PC-3 (cell line): ENCODE results near the gene NFATC1.

Experiments
- CTCF ChIP-seq: fragments of 300-600 bp; sonication (generic); conservative IDR thresholded peaks from 2 replicates; pipeline ENCODE4 v1.5.1; 2017; ENCODE audit warnings: antibody characterized with exemption, low read depth, mild to moderate bottlenecking, low read length
- EZH2 ChIP-seq: fragments of 300-600 bp; sonication (generic); IDR thresholded peaks from one replicate; pipeline ENCODE4 v1.6.1; 2017; ENCODE audit warnings: antibody characterized with exemption, mild to moderate bottlenecking, low read length; ENCODE audit not compliant: unreplicated experiment

GRCh38 chr18:79438089-79438897 is 42.6 kb downstream of the NFATC1 start:
- TF ChIP-seq CTCF: no peak
- TF ChIP-seq EZH2: no peak
